Activated T-helper 1 cell treated with anti-CD3 and anti-CD28 coated beads, Interleukin-12 subunit alpha, Interleukin-12 subunit beta, Interleukin-2, Interleukin-4 antibody, amounts not matched to agents 30 ng/mL and 10 ng/mL and 1 ng/mL, durations not matched to agents 14 hours and 24 hours and 36 hours (primary cell): Measurements from ENCODE around the gene CSRP1. TPM values are rescaled to one million over a fixed set of nuclear protein-coding genes. Genes with fewer than 3 reads are reported as not detected.

Experiments
- DNase-seq: peaks from one replicate; pipeline ENCODE4 v3.0.0; 2021; ENCODE audit warnings: low spot score
- H3K27ac Mint-ChIP-seq: one replicate; pipeline ENCODE4 v1.8.0; 2021; ENCODE audit warnings: mild to moderate bottlenecking, mixed read lengths
- H3K27me3 Mint-ChIP-seq: one replicate; pipeline ENCODE4 v1.8.0; 2022; ENCODE audit warnings: mild to moderate bottlenecking, moderate library complexity, mixed read lengths; ENCODE audit not compliant: insufficient read depth
- H3K36me3 Mint-ChIP-seq: one replicate; pipeline ENCODE4 v1.8.0; 2021; ENCODE audit warnings: low read depth, mixed read lengths
- H3K4me1 Mint-ChIP-seq: one replicate; pipeline ENCODE4 v1.8.0; 2021; ENCODE audit warnings: low read depth, mixed read lengths
- H3K4me3 Mint-ChIP-seq: one replicate; pipeline ENCODE4 v1.8.0; 2021; ENCODE audit warnings: mild to moderate bottlenecking, moderate library complexity, mixed read lengths
- H3K9me3 Mint-ChIP-seq: one replicate; pipeline ENCODE4 v1.8.0; 2021; ENCODE audit warnings: mixed read lengths
- intact Hi-C: fragments of 100-400 bp; cut with micrococcal nuclease; formaldehyde crosslinking; loops from one replicate; pipeline ENCODE4 v1.15.1; 2024
- total RNA-seq: library from RNA; stranded (reverse); gene quantifications from 2 replicates; pipeline ENCODE4 v1.2.3, GENCODE V29; 2022

CSRP1 gene
- total RNA-seq, 1 donor from 2014 or later = 66.0 TPM

GRCh38 chr1:201434266-201434665, 72.7 kb downstream of the CSRP1 start:
- Mint-ChIP-seq H3K36me3 (no peaks in the 10 kb centered on the region), H3K27ac (no peak overlapping the region), H3K9me3 (no peaks in the 10 kb centered on the region), H3K4me3 (no peak overlapping the region), H3K4me1 (peaks cover 8% of the 10 kb centered on the region), H3K27me3 (peaks cover 21% of the 10 kb centered on the region)
- intact Hi-C loops = loop anchor here (10.0 kb wide), 1 partner anchor 259 kb away; no protein-coding TSS in a partner anchor
- DNase-seq = no peak

DNA sequence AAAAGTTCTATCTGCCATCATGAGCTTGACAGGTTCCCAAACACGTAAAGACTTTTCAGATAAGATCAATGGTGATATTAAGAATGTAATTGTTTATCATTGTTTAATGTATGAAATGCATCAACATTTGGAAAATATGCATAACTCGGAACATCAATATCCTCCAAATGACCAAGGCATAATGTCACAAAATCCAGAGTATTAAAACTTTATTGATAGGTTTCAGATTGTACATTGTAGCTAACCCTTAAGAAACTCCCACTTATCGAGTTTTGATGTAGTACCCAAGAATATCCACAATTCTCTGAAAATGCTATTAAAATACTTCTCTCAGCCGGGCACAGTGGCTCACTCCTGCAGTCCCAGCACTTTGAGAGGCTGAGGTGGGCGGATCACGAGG, 73.3 kb downstream of the CSRP1 start:
- no peaks in the 10 kb centered on the region for H3K9me3 Mint-ChIP-seq
- H3K36me3 Mint-ChIP-seq = no peaks in the 10 kb centered on the region
- H3K4me3 Mint-ChIP-seq = no peak overlapping the region
- H3K27me3 Mint-ChIP-seq = peaks cover 18% of the 10 kb centered on the region
- H3K27ac Mint-ChIP-seq = no peak overlapping the region
- DNase-seq = no peak
- intact Hi-C loops = loop anchor here (10.0 kb wide), 1 partner anchor 259 kb away; no protein-coding TSS in a partner anchor
- peaks cover 8% of the 10 kb centered on the region for H3K4me1 Mint-ChIP-seq

Other genes starting within 250 kb of the CSRP1 start
- gene PKP1, start 223.6 kb downstream of the CSRP1 start, total RNA-seq = not detected in 2 replicates
- not detected in 2 replicates for gene TNNT2, start 129.4 kb downstream of the CSRP1 start, total RNA-seq
- gene LAD1, start 107.8 kb downstream of the CSRP1 start, total RNA-seq = not detected in 2 replicates
- gene TNNI1, start 85.4 kb downstream of the CSRP1 start, total RNA-seq = not detected in 2 replicates
- gene PHLDA3, start 37.9 kb downstream of the CSRP1 start, total RNA-seq = 16.6 and 17.3 TPM in 2 replicates
- 0.83 and 1.6 TPM in 2 replicates for gene NAV1, start 32.0 kb upstream of the CSRP1 start, total RNA-seq